Measurements from ENCODE around the gene C11orf68.

DNA sequence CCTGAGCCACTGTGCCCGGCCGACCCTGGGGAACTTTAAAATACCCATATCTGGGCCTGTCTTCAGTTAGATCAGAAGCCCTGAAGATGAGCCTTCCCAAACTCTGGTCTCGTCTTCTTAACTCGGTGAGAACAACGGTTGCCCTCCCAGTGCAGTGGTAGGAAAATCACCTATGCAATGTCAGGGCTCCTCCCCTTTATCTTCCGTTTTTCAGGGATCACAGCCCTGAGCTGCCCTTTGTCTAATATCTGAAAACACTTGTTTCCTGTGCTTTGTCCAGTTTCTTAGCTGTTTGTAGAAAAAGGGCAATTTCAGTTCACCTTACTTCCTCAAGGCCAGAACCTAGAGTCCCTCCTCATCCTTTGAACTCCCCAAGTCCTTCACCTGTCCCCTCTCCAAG lies 9.8 kb upstream of the C11orf68 start:
- TF ChIP-seq POLR2AphosphoS5 (IDR thresholded peaks at IDR 0.05; ENCODE audit: borderline replicate concordance, low read depth, low read length) (no peak), EZH2 (IDR thresholded peaks at IDR 0.05) (no peak)
